ENCODE measurements around the gene TAS2R13. TPM values are rescaled to one million over a fixed set of nuclear protein-coding genes. Genes with fewer than 3 reads are reported as not detected.

TAS2R13 gene, protein sequence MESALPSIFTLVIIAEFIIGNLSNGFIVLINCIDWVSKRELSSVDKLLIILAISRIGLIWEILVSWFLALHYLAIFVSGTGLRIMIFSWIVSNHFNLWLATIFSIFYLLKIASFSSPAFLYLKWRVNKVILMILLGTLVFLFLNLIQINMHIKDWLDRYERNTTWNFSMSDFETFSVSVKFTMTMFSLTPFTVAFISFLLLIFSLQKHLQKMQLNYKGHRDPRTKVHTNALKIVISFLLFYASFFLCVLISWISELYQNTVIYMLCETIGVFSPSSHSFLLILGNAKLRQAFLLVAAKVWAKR
- 0.71 and 1.3 TPM in 2 replicates for total RNA-seq (2014; rRNA removed; shearing (Covaris generic))

DNA sequence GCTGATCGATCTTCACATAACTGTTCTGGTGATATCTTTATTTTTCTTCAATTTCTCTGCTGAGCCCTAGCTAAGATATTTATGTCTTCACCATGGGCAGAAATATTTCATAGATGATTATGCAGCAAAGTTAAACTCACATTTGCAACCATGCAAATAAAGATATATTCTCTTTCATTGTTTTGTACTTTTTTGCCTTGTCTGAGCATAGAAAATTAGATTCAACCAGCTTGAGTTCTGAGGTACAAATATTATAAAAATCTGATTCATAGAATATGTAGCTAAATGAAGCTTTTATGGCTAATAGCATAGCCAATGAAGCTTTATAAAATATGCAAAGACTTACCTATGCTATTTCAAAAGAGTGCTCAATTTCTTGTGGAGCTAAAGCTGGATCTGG is at the start of gene TAS2R13:
TSS of gene TAS2R13 (minus strand) at position 101 of the 400 bp plus-strand sequence. CDS start 264 bp downstream, outside the sequence.
- no peak for DNase-seq
- H3K36me3 ChIP-seq = no peaks in the 10 kb centered on the region; the same call in 1 of the 2 replicates
- H3K4me1 ChIP-seq = no peaks in the 10 kb centered on the region
- no peak within 1 kb of the TSS for H3K4me3 ChIP-seq
- no peaks in the 10 kb centered on the region for H3K27me3 ChIP-seq
- H3K27ac ChIP-seq = no peak within 1 kb of the TSS
- peaks cover 1% of the 10 kb centered on the region; the same call in 1 of the 2 replicates for H3K9me3 ChIP-seq (replicated peaks)

DNA sequence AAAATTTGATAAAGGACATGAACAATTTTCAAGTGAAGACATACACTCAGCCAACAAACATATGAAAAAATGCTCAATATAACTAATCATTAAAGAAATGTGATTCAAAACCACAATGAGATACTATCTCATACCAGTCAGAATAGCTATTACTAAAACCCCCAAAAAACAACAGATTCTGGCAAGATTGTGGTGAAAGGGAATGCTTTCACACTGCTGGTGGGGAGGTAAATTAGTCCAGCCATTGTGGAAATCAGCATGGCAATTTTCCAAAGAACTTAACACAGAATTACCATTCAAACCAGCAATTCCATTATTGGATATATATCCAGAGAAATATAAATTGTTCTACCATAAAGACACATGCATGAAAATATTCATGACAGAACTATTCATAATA is 48.4 kb upstream of the TAS2R13 start:
- DNase-seq = no peak
- Histone ChIP-seq H3K27ac (no peak overlapping the region), H3K27me3 (no peaks in the 10 kb centered on the region), H3K36me3 (no peaks in the 10 kb centered on the region), H3K4me1 (no peaks in the 10 kb centered on the region), H3K9me3 (replicated peaks) (peaks cover 3% of the 10 kb centered on the region; the same call in 1 of the 2 replicates), H3K4me3 (no peak overlapping the region)

DNA sequence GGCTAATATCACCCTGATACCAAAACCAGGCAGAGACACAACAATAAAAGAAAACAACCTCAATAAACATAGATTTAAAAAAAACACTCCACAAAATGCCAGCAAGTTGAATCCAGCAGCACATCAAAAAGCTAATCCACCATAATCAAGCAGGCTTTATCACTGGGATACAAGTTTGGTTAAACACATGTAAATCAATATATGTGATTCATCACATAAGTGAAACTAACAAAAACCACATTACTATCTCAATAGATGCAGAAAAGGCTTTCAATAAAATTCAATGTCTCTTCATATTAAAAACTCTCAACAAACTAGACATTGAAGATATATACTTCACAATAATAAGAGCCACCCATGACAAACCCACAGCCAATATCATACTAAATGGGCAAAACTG is 46.7 kb upstream of the TAS2R13 start:
- no peaks in the 10 kb centered on the region for H3K27me3 ChIP-seq
- no peaks in the 10 kb centered on the region for H3K4me1 ChIP-seq
- H3K4me3 ChIP-seq = no peak overlapping the region
- H3K36me3 ChIP-seq = no peaks in the 10 kb centered on the region; the same call in 1 of the 2 replicates
- no peak for DNase-seq
- H3K27ac ChIP-seq = no peak overlapping the region
- H3K9me3 ChIP-seq (replicated peaks) = peaks cover 3% of the 10 kb centered on the region; the same call in 1 of the 2 replicates

DNA sequence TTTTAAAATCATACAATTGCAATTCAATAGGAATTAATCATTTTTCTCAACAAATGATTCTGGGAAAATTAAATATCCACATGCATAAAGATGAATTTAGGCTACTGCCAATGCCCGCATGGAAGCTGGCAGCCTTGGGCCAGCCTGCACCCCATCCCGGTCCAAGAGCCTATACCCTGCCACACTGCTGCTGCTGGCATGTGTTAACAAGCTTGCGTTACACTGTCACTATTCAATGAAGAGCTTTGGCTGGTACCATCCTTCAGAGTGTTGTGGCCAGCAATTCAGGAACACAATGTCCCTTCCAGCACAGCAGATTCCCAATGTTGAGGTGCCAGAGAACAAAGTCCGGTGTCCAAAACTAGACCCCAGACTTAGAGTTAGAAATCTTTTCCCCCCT is 43.3 kb upstream of the TAS2R13 start:
- DNase-seq = no peak
- Histone ChIP-seq H3K27ac (no peak overlapping the region), H3K4me1 (no peaks in the 10 kb centered on the region), H3K4me3 (no peak overlapping the region), H3K36me3 (peaks cover 3% of the 10 kb centered on the region), H3K27me3 (0 out of 2 replicates have a peak, but pooled peaks cover 3% of the 10 kb centered on the region), H3K9me3 (replicated peaks) (peaks cover 10% of the 10 kb centered on the region; the same call in 1 of the 2 replicates)

DNA sequence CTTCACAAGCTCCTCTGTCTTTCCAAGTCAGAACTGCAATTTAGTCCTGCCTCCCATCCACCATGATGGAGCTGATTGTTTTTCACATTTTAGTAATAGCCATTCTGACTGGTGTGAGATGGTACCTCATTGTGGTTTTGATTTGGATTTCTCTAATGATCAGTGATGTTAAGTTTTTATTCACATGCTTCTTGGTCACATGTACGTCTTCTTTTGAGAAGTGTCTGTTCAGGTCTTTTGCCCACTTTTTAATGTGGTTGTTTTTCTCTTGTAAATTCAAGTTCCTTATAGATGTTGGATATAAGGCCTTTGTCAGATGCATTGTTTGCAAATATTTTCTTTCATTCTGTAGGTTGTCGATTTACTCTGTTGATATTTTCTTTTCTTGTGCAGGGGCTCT is 33.8 kb upstream of the TAS2R13 start:
- peaks cover 8% of the 10 kb centered on the region; the same call in 1 of the 2 replicates for H3K9me3 ChIP-seq (replicated peaks)
- H3K27me3 ChIP-seq = no peaks in the 10 kb centered on the region
- peaks cover 8% of the 10 kb centered on the region for H3K4me1 ChIP-seq
- H3K36me3 ChIP-seq = peaks cover 3% of the 10 kb centered on the region; the same call in 1 of the 2 replicates
- no peak overlapping the region for H3K27ac ChIP-seq
- DNase-seq = no peak
- H3K4me3 ChIP-seq = no peak overlapping the region

DNA sequence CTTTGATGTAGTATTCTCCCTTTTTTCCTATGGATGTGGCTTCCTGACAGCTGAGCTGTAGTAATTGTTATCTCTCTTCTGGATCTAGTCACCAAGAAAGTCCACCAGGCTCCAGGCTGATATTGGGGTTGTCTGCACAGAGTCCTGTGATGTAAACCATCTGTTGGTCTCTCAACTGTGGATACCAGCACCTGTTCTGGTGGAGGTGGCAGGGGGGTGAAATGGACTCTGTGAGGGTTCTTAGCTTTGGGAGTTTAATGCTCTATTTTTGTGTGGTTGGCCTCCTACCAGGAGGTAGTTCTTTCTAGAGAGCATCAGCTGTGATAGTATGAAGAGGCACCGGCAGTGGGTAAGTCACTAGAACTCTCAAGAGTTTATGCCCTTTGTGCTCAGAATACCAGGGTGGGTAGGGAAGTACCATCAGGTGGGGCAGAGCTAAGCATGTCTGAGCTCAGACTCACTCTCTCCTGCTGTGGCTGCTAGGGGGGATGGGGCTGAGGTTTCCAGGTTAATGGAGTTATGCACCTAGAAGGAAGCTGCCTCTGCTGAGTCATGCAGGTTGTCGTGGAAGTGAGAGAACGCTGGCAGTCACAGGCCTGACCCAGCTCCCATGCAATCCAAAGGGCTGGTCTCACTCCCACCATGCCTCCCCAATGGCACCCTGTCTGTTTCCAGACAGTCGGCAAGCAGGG is 32.7 kb upstream of the TAS2R13 start:
- DNase-seq = peak; percentile 77 to 80
- Histone ChIP-seq H3K4me3 (no peak overlapping the region), H3K9me3 (replicated peaks) (peaks cover 5% of the 10 kb centered on the region; the same call in 1 of the 2 replicates), H3K36me3 (no peaks in the 10 kb centered on the region), H3K4me1 (peaks cover 8% of the 10 kb centered on the region), H3K27me3 (no peaks in the 10 kb centered on the region), H3K27ac (peak overlapping the region; percentile 29)

DNA sequence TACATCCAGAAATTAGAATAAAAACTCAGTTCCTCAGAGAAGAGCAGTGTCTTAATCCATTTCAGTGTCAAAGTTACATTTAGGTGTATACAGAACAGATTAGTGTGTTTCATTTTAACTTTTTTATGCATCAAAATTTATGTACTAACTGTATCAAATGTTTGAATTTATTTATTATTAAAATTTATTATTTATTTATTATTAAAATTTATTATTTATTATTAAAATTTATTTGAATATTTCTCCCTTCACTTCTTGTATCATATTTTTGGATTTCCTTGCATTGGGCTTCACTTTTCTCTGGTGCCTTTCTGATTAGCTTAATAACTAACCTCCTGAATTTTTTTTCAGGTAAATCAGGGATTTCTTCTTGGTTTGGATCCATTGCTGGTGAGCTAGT is 32.0 kb upstream of the TAS2R13 start:
- no peak overlapping the region for H3K27ac ChIP-seq
- no peaks in the 10 kb centered on the region for H3K27me3 ChIP-seq
- no peak overlapping the region for H3K4me3 ChIP-seq
- DNase-seq = no peak
- H3K4me1 ChIP-seq = peaks cover 8% of the 10 kb centered on the region
- no peaks in the 10 kb centered on the region for H3K36me3 ChIP-seq
- H3K9me3 ChIP-seq (replicated peaks) = peaks cover 5% of the 10 kb centered on the region; the same call in 1 of the 2 replicates

DNA sequence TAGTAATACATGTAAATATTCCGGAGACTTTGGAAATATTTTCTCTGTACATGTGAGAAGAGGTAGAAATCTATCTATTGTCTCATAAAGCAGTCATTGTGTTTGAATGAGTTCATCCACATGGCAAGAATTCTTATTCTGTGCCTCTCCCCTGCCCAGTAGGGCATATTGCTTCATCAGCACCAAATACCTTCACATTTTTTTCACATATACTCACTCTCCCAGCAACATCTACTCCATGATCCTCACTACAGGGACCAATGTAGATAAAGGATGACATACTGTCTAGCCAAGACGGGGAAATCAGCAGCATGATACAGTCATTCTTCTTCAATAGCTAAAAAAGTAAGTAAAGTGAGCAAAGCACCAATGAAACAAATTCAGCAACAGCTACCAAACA is 31.0 kb upstream of the TAS2R13 start:
- Histone ChIP-seq H3K9me3 (replicated peaks) (peaks cover 5% of the 10 kb centered on the region; the same call in 1 of the 2 replicates), H3K4me3 (no peak overlapping the region), H3K36me3 (no peaks in the 10 kb centered on the region), H3K4me1 (peaks cover 8% of the 10 kb centered on the region), H3K27me3 (no peaks in the 10 kb centered on the region), H3K27ac (no peak overlapping the region)
- DNase-seq = no peak

DNA sequence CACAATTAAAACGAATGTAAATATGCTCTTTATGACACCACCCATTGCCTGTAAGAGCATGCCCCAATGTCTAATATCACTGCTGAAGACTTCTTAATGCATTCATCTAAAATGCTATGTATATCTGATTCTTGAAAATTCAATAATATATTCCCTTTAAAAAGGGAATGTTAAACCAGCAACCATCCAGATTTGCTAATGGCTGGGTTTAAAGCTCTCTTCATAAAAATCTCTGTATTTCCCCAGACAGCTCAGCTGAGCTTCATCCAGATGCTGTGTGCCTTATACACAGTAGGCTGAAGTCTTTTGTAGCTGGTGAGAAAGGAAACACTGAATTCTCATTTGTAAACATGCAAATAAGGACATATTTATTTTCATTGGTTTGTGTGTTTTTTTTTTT is 29.8 kb upstream of the TAS2R13 start, which contains the start of gene TAS2R14:
TSS of gene TAS2R14 (minus strand) at position 101 of the 400 bp plus-strand sequence. CDS start at position 45, 56 bp downstream.
- no peaks in the 10 kb centered on the region for H3K36me3 ChIP-seq
- peaks cover 8% of the 10 kb centered on the region for H3K4me1 ChIP-seq
- no peaks in the 10 kb centered on the region for H3K27me3 ChIP-seq
- H3K4me3 ChIP-seq = no peak within 1 kb of the TSS
- 0 out of 2 replicates have a peak, but pooled peaks cover 5% of the 10 kb centered on the region for H3K9me3 ChIP-seq (replicated peaks)
- no peak within 1 kb of the TSS for H3K27ac ChIP-seq
- DNase-seq = no peak

DNA sequence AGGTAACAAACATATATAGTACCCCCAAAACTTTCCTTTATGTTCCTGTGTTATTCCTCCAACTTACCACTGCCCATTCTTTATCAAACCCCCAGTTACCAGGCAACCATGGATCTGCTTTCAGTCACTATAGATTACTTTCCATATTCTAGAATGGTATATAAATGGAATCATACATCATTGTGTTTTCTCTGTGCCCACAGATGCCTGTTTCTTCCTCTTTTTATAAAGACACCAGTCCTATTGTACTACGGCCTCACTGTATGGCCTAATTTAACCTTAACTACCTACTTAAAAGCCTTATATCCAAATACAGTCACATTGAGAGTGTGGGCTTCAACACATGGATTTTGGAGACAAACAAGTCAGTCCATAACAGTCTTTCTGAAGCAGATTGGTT is 27.1 kb upstream of the TAS2R13 start:
- no peak for DNase-seq
- Histone ChIP-seq H3K4me1 (no peaks in the 10 kb centered on the region; the same call in 1 of the 2 replicates), H3K36me3 (no peaks in the 10 kb centered on the region), H3K9me3 (replicated peaks) (no peaks in the 10 kb centered on the region), H3K4me3 (no peak overlapping the region), H3K27me3 (no peaks in the 10 kb centered on the region), H3K27ac (no peak overlapping the region)

DNA sequence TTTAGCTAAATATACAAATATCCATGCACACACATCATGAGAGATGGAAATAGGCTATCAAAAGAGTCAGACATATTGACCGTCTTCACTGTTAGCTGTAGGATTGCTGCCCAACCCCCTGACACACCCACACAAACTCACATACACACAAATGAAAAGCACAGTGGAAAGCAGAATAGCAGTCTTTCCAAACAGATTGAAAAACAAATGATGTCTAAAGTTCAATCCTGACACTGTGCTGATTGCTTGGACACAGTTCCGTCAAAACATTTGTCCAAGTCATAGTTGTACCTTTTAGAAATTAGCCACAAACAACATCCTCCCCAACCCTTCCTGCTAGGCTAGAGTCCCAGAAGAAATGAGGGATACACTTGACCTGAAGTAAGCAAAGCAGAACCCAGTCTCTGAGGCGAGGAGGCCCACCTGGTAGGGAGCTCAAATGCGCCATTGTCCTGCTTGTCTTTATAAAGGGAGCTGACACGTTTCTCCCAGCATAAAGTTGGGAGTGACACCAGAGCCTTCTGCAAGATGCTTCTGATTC is 19.5 kb upstream of the TAS2R13 start, which contains the start of gene PRH2:
TSS of gene PRH2 (plus strand) at position 491 of the 541 bp plus-strand sequence. CDS start at position 529, 38 bp downstream.
- no peak within 1 kb of the TSS for H3K27ac ChIP-seq
- no peak for DNase-seq
- H3K27me3 ChIP-seq = no peaks in the 10 kb centered on the region
- no peaks in the 10 kb centered on the region for H3K4me1 ChIP-seq
- no peaks in the 10 kb centered on the region for H3K9me3 ChIP-seq (replicated peaks)
- H3K36me3 ChIP-seq = 0 out of 2 replicates have a peak, but pooled peaks cover 2% of the 10 kb centered on the region
- H3K4me3 ChIP-seq = no peak within 1 kb of the TSS

DNA sequence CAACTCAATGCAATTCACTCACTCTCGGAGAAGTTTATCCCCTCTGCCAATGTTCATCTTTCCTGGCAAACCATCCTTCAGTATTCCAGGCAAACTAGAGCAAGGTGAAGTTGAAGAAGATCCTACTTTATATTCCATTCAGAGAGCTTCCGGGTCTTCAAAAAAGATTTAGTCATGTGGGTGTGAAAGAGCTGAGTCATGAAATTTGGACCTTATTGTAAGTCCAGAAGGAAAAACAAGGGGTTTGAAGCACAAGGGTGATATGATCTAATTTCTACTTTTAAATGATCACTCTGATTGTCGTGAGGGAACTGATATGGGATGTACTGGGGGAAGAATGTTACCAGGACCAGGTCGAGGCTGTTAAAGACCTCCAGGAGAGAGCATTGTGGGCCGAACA is 16.9 kb upstream of the TAS2R13 start:
- DNase-seq = no peak
- Histone ChIP-seq H3K27me3 (no peaks in the 10 kb centered on the region), H3K4me3 (no peak overlapping the region), H3K36me3 (0 out of 2 replicates have a peak, but pooled peaks cover 2% of the 10 kb centered on the region), H3K4me1 (no peaks in the 10 kb centered on the region), H3K27ac (no peak overlapping the region), H3K9me3 (replicated peaks) (no peaks in the 10 kb centered on the region)

DNA sequence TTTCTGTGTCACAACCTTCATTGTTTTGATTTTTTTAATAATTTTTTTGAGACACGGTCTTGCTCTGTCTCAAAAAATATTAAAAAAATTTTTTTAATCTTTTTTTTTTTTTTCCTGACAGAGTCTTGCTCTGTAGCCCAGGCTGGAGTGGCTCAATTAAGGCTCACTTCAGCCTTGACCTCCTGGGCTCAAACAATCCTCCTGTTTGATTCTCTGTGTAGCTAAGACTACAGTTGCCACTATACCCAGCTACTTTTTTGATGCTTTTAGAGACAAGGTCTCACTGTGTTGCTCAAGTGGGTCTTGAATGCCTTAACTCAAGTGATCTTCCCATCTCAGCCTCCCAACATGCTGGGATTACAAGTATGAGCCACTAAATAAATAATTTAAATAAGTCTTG is 10.4 kb upstream of the TAS2R13 start:
- Histone ChIP-seq H3K9me3 (replicated peaks) (no peaks in the 10 kb centered on the region), H3K36me3 (no peaks in the 10 kb centered on the region)
- DNase-seq = no peak

DNA sequence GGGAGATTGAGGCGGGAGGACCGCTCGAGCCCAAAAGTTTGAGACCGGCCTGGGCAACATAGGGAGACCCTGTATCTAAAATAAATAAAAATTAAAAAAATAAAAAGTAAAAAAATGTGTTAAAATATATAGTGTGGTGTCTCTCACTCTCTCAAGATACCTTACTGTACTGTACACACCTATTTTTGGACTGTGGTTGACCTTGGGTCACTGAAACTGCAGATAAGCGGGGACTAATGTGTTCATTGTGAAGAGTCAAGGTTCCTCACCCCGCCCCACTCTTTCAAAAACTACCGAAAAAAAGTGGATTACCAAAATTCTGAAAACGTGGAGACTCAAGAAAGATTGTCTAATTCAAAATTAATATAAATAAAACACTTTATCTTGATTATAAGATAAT is 1.0 kb upstream of the TAS2R13 start:
- Histone ChIP-seq H3K9me3 (replicated peaks) (no peaks in the 10 kb centered on the region), H3K27me3 (no peaks in the 10 kb centered on the region), H3K36me3 (no peaks in the 10 kb centered on the region; the same call in 1 of the 2 replicates)

More for the DNA sequence above, 10.4 kb upstream of the TAS2R13 start:
- Histone ChIP-seq H3K27me3 (no peaks in the 10 kb centered on the region), H3K4me3 (no peak overlapping the region), H3K27ac (no peak overlapping the region), H3K4me1 (no peaks in the 10 kb centered on the region)

DNA sequence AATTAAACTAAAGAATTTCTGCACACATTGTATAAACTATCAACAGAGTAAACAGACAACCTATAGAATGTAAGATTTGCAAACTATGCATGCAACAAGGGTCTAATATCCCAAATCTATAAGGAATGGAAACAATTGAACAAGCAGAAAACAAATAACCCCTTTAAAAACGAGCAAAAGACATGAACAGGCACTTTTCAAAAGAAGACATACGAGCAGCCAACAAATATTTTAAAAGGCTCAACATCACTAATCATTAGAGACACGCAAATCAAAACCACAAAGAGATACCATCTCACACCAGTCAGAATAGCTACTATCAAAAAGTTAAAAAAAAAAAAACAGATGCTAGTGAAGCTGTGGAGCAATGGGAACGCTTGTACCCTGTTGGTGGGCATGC is 4.7 kb downstream of the TAS2R13 start:
- Histone ChIP-seq H3K27ac (no peak overlapping the region), H3K9me3 (replicated peaks) (peaks cover 16% of the 10 kb centered on the region), H3K4me1 (no peaks in the 10 kb centered on the region), H3K27me3 (no peaks in the 10 kb centered on the region), H3K36me3 (no peaks in the 10 kb centered on the region), H3K4me3 (no peak overlapping the region)
- DNase-seq = no peak

More for the DNA sequence above, 1.0 kb upstream of the TAS2R13 start:
- Histone ChIP-seq H3K4me3 (no peak overlapping the region), H3K27ac (no peak overlapping the region), H3K4me1 (no peaks in the 10 kb centered on the region)
- no peak for DNase-seq
